ENCODE results near the gene PTPRD. TPM values are rescaled to one million over a fixed set of nuclear protein-coding genes. Genes with fewer than 3 reads are reported as not detected.

PTPRD gene
- total RNA-seq, 1 donor from 2014 or later = 0.05 TPM

DNA sequence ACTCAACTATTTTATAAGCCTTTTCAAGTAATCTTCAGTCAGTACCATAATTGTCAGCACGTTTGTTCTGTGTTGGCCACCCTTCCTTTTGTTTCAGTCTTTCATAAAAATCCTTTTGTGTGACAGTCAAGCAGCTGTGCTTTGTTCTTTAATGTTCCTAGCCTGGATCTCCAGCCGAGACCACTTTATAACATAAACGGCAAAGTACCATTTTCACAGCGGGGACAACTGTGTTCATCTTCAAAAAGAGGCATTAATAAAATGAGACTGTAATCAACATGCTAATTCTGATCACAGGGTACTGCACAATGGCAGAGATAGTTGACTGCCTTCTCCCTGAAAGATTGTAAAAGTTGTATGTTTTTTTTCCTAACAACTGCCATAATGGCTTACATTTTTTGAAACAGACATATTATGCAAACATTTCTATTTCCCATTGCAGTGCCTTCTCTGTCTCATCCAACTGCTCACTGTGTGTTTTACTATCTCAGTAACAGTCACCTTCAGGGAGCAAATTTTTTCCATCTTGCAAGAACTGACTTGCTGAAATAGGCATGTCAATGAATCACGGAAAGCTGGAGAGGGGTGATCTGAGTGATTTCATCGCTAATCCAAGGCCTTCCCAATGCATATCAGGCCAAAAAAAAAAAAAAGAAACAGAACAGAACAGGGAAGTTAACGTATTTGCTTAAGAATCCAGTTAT lies 1984.7 kb downstream of the PTPRD start:
- intact Hi-C loops (cut with micrococcal nuclease) = no loop called here
- no peak for DNase-seq (ENCODE audit: low spot score)
- Mint-ChIP-seq H3K9me3 (no peaks in the 10 kb centered on the region), H3K4me1 (ENCODE audit: low read depth) (no peaks in the 10 kb centered on the region), H3K4me3 (no peak overlapping the region), H3K36me3 (ENCODE audit: low read depth) (no peaks in the 10 kb centered on the region), H3K27me3 (ENCODE audit: insufficient read depth) (no peaks in the 10 kb centered on the region), H3K27ac (no peak overlapping the region)

DNA sequence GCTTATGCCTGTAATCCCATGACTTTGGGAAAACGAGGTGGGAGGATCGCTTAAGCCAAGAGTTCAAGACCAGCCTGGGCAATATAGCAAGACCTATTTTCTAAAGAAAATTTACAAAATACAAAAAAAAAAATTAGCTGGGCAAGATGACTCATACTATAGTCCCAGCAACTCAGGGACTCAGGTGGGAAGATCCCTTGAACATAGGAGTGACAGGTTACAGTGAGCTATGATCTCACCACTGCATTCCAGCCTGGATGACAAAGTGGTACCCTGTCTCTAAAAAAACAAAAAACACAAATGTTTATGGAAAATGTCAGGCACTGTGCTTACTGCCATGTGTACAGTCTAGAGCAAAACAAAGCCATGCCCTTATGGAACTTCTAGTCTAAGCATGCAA lies 1989.9 kb downstream of the PTPRD start:
- no peak overlapping the region for H3K27ac Mint-ChIP-seq
- intact Hi-C loops (cut with micrococcal nuclease) = no loop called here
- no peaks in the 10 kb centered on the region for H3K4me1 Mint-ChIP-seq (ENCODE audit: low read depth)
- H3K27me3 Mint-ChIP-seq (ENCODE audit: insufficient read depth) = no peaks in the 10 kb centered on the region
- no peaks in the 10 kb centered on the region for H3K9me3 Mint-ChIP-seq
- DNase-seq (ENCODE audit: low spot score) = no peak
- no peak overlapping the region for H3K4me3 Mint-ChIP-seq
- H3K36me3 Mint-ChIP-seq (ENCODE audit: low read depth) = no peaks in the 10 kb centered on the region

DNA sequence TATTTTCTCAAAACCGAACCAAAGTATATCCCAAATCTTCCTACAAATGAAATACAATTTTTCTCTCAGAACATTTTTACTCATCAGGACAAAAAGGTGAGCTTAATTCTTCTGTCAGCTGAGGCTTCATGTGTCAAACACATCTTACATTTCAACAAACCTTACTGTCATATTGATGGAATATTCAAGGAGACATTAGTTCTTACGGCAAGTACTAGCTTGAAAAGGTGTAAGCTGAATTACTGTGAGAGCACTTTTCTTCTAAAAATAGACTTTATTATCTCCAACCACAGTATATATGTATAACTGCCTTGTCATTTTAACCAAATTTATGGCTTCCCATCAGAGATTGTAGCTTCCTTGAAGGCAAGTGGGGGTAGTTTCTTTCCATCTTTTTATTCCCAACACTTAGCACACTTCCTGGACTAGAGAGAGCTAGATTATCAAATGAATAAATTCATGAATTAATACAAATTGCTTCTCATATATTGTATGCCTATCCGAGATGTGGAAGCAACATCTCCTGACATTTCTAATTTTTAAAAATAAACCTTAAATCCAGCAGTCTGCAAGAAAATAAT lies 1990.5 kb downstream of the PTPRD start:
- no peak overlapping the region for H3K4me3 Mint-ChIP-seq
- H3K27ac Mint-ChIP-seq = no peak overlapping the region
- H3K27me3 Mint-ChIP-seq (ENCODE audit: insufficient read depth) = no peaks in the 10 kb centered on the region
- intact Hi-C loops (cut with micrococcal nuclease) = no loop called here
- DNase-seq (ENCODE audit: low spot score) = no peak
- no peaks in the 10 kb centered on the region for H3K9me3 Mint-ChIP-seq
- no peaks in the 10 kb centered on the region for H3K4me1 Mint-ChIP-seq (ENCODE audit: low read depth)
- no peaks in the 10 kb centered on the region for H3K36me3 Mint-ChIP-seq (ENCODE audit: low read depth)

DNA sequence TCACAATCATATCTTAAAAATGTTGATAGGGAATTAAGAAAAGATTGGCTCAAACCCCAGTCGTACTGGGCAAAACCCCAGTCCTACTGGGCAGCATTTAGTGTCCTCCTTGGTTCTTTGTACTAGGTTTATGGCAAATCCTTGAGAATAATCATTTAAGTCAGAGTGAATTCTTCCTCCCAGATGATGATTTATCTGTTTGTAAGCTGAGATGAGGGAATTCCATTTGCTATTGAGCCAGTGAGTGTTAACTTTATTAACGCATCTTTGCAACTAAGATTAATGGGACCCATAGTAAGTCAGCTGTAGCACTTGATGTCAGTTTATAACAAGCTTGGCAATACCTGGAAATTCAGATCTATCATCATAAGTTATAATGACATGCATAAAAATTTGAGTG lies 1991.4 kb downstream of the PTPRD start:
- intact Hi-C loops (cut with micrococcal nuclease) = no loop called here
- Mint-ChIP-seq H3K27me3 (ENCODE audit: insufficient read depth) (peaks cover 2% of the 10 kb centered on the region), H3K4me1 (ENCODE audit: low read depth) (no peaks in the 10 kb centered on the region), H3K4me3 (no peak overlapping the region), H3K9me3 (no peaks in the 10 kb centered on the region), H3K36me3 (ENCODE audit: low read depth) (no peaks in the 10 kb centered on the region), H3K27ac (no peak overlapping the region)
- no peak for DNase-seq (ENCODE audit: low spot score)

DNA sequence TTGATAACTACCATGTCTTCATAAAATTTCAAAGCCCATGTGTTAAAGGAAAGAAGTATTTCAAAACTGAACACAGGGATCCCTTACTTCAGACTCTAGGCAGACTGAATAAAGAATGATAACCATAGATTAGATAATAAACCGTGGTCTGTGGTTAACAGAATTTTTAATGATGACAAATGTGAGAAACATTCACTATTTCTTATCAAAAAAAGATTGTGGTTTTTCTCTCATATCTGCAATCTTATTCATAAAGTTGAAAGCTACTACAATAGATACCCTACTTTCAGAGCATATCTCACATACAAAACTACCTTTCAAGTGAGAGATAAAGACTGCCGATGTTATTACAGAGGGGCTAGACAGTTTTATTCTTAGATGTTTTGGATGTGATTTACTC lies 1996.4 kb downstream of the PTPRD start:
- no peaks in the 10 kb centered on the region for H3K4me1 Mint-ChIP-seq (ENCODE audit: low read depth)
- intact Hi-C loops (cut with micrococcal nuclease) = no loop called here
- no peak for DNase-seq (ENCODE audit: low spot score)
- no peaks in the 10 kb centered on the region for H3K9me3 Mint-ChIP-seq
- H3K4me3 Mint-ChIP-seq = no peak overlapping the region
- no peaks in the 10 kb centered on the region for H3K36me3 Mint-ChIP-seq (ENCODE audit: low read depth)
- H3K27me3 Mint-ChIP-seq (ENCODE audit: insufficient read depth) = peaks cover 2% of the 10 kb centered on the region
- no peak overlapping the region for H3K27ac Mint-ChIP-seq

DNA sequence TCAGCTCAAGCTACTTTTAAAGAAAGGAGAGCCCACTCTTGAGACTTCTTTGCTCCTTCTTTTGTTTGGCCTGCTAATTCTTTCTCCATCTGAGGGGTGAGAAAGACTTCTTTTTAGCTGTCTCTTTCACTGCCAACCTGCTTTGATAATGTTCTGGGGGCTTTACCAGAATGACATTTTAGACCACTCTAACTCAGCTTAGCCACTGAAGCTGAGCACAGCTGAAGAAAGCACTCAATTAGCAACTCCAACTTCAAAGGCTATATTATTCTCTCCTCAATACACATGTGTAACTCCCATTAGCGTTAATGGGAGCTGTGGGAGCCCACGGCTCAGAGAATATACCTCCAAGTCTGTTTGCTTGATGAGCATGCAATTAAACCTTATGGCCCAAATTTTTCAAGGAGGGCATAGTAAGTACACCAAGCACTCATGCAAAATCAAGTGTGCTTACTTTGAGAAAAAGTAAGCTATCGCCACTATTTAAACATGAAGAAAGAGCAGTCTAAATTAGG lies 1997.8 kb downstream of the PTPRD start:
- intact Hi-C loops (cut with micrococcal nuclease) = no loop called here
- no peak for DNase-seq (ENCODE audit: low spot score)
- Mint-ChIP-seq H3K27me3 (ENCODE audit: insufficient read depth) (peaks cover 2% of the 10 kb centered on the region), H3K4me3 (no peak overlapping the region), H3K36me3 (ENCODE audit: low read depth) (no peaks in the 10 kb centered on the region), H3K27ac (no peak overlapping the region), H3K9me3 (no peaks in the 10 kb centered on the region), H3K4me1 (ENCODE audit: low read depth) (no peaks in the 10 kb centered on the region)

DNA sequence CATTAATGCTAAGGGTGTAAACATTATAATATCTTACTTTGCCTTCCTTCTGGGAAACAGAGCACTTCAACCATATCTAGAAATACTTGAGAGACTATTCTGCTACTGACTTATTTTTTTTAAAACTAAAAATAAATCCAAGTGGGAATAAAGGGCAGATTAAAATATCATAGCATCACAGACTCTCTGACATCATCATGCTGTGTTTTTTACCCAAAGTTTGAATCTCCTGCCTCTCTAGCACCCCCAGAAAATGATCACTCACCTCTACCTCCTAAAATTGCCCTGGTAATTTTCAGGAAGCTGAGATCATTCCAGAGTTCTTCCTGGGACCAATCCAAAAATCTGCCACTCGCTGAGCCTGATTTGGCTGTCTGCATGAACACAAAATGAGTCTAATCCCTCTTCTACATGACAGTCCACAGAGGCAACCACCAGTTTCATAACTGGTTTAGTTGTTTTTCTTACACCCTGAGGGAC lies 1999.4 kb downstream of the PTPRD start:
- Mint-ChIP-seq H3K4me3 (no peak overlapping the region), H3K27me3 (ENCODE audit: insufficient read depth) (peaks cover 2% of the 10 kb centered on the region), H3K4me1 (ENCODE audit: low read depth) (no peaks in the 10 kb centered on the region), H3K36me3 (ENCODE audit: low read depth) (no peaks in the 10 kb centered on the region), H3K9me3 (no peaks in the 10 kb centered on the region), H3K27ac (no peak overlapping the region)
- no peak for DNase-seq (ENCODE audit: low spot score)
- intact Hi-C loops (cut with micrococcal nuclease) = no loop called here

DNA sequence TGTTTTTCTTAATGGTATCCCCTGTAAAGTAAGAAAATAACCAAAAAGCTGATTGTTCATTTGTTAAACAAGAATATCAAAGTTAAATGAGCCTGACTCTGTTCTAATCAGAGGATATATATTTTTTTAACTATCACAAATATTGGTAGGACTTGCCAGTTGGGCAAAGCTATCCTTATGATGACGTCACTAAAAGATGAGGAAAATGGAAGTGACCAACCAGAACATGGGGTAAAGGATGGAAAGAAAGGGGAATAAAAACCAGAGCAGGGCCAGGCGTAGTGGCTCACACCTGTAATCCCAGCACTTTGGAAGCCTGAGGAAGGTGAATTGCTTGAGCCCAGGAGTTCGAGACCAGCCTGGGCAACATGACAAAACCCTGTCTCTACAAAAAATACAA lies 2001.6 kb downstream of the PTPRD start:
- H3K27me3 Mint-ChIP-seq (ENCODE audit: insufficient read depth) = no peaks in the 10 kb centered on the region
- no peak for DNase-seq (ENCODE audit: low spot score)
- no peaks in the 10 kb centered on the region for H3K36me3 Mint-ChIP-seq (ENCODE audit: low read depth)
- no peaks in the 10 kb centered on the region for H3K9me3 Mint-ChIP-seq
- no peaks in the 10 kb centered on the region for H3K4me1 Mint-ChIP-seq (ENCODE audit: low read depth)
- intact Hi-C loops (cut with micrococcal nuclease) = no loop called here
- no peak overlapping the region for H3K4me3 Mint-ChIP-seq
- H3K27ac Mint-ChIP-seq = no peak overlapping the region

DNA sequence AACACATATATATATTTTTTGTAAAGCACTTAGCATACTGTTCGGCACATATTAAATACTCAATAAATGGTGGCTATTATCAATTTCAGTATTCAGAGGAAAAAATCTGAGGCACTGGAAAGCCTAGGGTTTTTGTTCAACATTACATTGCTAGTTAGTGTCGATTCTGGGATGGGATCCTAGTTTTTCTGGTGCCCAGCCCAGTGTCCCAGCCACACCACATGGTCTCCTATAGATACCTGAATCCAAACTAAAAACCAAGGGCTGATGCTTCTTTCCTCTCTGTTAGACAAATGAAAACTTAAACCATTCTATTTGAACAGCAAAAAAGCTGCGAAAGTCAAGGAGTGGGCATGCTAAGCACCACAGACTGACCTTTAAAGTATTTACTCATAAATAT lies 2002.5 kb downstream of the PTPRD start:
- H3K27ac Mint-ChIP-seq = no peak overlapping the region
- H3K4me3 Mint-ChIP-seq = no peak overlapping the region
- H3K9me3 Mint-ChIP-seq = no peaks in the 10 kb centered on the region
- DNase-seq (ENCODE audit: low spot score) = no peak
- H3K4me1 Mint-ChIP-seq (ENCODE audit: low read depth) = no peaks in the 10 kb centered on the region
- intact Hi-C loops (cut with micrococcal nuclease) = no loop called here
- no peaks in the 10 kb centered on the region for H3K36me3 Mint-ChIP-seq (ENCODE audit: low read depth)
- no peaks in the 10 kb centered on the region for H3K27me3 Mint-ChIP-seq (ENCODE audit: insufficient read depth)

DNA sequence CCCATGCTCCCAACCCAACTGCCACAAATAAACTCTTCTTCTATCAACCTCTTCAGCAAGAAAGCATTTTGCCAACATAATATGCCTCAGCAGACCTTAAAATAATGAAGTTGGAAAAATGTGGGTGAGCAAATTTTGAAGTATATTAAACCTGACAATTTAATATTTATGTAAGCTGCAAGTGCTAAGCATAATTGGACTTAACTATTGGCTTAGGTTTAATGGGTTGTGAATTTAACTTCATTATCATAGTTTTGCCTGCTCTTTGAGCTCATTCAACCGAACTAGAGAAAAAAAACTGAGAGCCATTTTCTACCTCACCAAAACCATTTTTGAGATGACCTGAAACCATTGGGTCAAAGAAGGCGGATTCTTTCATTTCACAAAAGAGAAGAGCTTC lies 2007.7 kb downstream of the PTPRD start:
- H3K9me3 Mint-ChIP-seq = no peaks in the 10 kb centered on the region
- no peaks in the 10 kb centered on the region for H3K4me1 Mint-ChIP-seq (ENCODE audit: low read depth)
- H3K27me3 Mint-ChIP-seq (ENCODE audit: insufficient read depth) = no peaks in the 10 kb centered on the region
- DNase-seq (ENCODE audit: low spot score) = no peak
- H3K4me3 Mint-ChIP-seq = no peak overlapping the region
- no peaks in the 10 kb centered on the region for H3K36me3 Mint-ChIP-seq (ENCODE audit: low read depth)
- intact Hi-C loops (cut with micrococcal nuclease) = no loop called here
- H3K27ac Mint-ChIP-seq = no peak overlapping the region

DNA sequence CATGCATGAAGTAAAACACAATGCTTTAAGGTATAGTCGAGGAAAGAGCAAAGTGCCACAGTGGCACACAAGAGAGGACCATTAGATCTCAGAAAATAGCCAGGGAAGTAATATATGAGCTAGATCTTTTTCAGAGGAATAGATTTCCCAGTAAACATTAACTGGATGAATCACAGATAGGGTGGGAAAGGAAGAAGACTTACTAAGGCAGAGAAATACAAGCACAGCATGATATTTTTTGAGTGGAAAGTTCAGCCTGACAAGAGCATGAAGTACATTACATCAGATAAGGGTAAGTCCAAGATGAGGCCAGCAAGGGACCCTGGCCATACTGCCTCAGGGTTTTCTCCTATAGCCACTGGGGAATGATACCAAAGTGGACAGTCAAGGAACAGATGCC lies 2008.6 kb downstream of the PTPRD start:
- Mint-ChIP-seq H3K9me3 (no peaks in the 10 kb centered on the region), H3K27ac (no peak overlapping the region), H3K36me3 (ENCODE audit: low read depth) (no peaks in the 10 kb centered on the region), H3K4me1 (ENCODE audit: low read depth) (no peaks in the 10 kb centered on the region), H3K4me3 (no peak overlapping the region), H3K27me3 (ENCODE audit: insufficient read depth) (no peaks in the 10 kb centered on the region)
- intact Hi-C loops (cut with micrococcal nuclease) = no loop called here
- no peak for DNase-seq (ENCODE audit: low spot score)

DNA sequence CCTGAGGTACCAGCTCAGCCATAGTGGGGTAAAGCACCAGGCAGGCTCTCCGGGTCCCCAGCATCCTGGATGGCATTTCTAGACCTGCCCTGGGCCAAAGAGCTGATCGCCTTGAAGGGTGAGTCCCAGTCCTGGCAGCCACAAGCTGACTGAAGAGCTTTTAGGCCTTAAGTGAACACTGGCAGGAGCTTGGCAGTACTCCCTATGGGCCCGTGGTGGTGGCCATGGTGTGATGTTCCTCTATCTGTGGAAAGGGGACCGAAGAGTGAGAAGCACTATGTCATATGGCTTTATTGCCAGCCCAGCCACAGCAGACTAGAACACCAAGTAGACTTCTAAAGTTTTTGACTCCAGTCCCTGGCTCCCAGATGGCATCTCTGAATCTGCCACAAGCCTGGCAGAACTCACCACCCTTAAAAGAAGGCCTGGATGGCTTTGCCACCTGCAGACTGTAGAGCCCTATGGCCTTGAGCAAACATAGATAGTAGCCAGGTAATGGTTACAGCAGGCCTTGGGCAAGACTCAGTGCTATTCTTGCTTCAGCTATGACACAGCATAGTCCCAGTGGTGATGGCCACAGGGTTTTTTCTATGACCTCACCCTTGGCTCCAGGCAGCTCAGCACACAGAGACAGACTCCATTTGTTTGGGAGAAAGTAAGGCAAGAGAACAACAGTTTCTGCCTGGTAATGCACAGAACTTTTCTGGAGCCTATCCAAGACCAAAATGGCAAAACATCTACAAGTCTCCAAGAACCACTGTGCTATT lies 2011.7 kb downstream of the PTPRD start:
- Mint-ChIP-seq H3K4me3 (no peak overlapping the region), H3K4me1 (ENCODE audit: low read depth) (no peaks in the 10 kb centered on the region), H3K27me3 (ENCODE audit: insufficient read depth) (no peaks in the 10 kb centered on the region), H3K9me3 (no peaks in the 10 kb centered on the region), H3K27ac (no peak overlapping the region), H3K36me3 (ENCODE audit: low read depth) (no peaks in the 10 kb centered on the region)
- no peak for DNase-seq (ENCODE audit: low spot score)
- intact Hi-C loops (cut with micrococcal nuclease) = no loop called here

DNA sequence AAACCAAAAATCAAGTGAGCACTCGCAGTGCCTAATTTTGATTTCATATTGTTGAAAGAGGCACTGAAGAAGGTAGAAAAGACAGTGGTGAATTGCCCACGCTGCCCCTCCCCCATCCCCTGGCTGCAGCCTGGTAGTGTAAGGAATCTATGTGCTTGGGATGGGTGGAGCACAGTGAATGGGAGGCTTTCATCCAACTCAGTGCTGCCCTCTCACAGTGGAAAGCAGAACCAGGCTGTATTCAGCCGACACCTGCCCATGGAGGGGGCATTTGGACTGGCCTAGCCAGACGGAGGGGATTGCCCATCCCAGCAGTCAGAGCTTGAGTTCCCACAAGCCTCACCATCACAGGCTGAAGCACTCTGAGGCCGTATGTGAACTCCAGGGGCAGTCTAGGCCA lies 2012.9 kb downstream of the PTPRD start:
- Mint-ChIP-seq H3K27ac (no peak overlapping the region), H3K9me3 (no peaks in the 10 kb centered on the region), H3K4me3 (no peak overlapping the region), H3K27me3 (ENCODE audit: insufficient read depth) (no peaks in the 10 kb centered on the region), H3K4me1 (ENCODE audit: low read depth) (no peaks in the 10 kb centered on the region), H3K36me3 (ENCODE audit: low read depth) (no peaks in the 10 kb centered on the region)
- intact Hi-C loops (cut with micrococcal nuclease) = no loop called here
- no peak for DNase-seq (ENCODE audit: low spot score)
